Stimulated activated naive B cell treated with anti-CD40 and anti-IgM and Interleukin-4, amounts not matched to agents 10 μg/mL and 1 μg/mL and 100 μg/mL, for 72 hours (primary cell): ENCODE data around the gene SENP5.

Experiments
- ATAC-seq, 2 donors: fragments of 150-1000 bp; cut with Tn5 transposase; replicated peaks; 2 replicates each; pipeline ENCODE4 v1.10.0; 2021; ENCODE audit warnings: moderate library complexity in 1 of 2
- DNase-seq: peaks from one replicate; pipeline ENCODE4 v3.0.0; 2021
- H3K27ac Mint-ChIP-seq: one replicate; pipeline ENCODE4 v1.8.0; 2022; ENCODE audit warnings: mild to moderate bottlenecking, mixed read lengths
- H3K27me3 Mint-ChIP-seq, 2 donors: one replicate each; pipeline ENCODE4 v1.8.0; 2022; ENCODE audit warnings: mixed read lengths in 2 of 2
- H3K36me3 Mint-ChIP-seq, 2 donors: one replicate each; pipeline ENCODE4 v1.8.0; 2022; ENCODE audit warnings: mixed read lengths in 2 of 2, mild to moderate bottlenecking in 1 of 2
- H3K4me1 Mint-ChIP-seq, 2 donors: one replicate each; pipeline ENCODE4 v1.8.0; 2022; ENCODE audit warnings: mixed read lengths in 2 of 2, mild to moderate bottlenecking in 1 of 2
- H3K4me3 Mint-ChIP-seq, 2 donors: one replicate each; pipeline ENCODE4 v1.8.0; 2022; ENCODE audit warnings: mild to moderate bottlenecking in 2 of 2, mixed read lengths in 2 of 2, moderate library complexity in 1 of 2
- H3K9me3 Mint-ChIP-seq, 2 donors: one replicate each; pipeline ENCODE4 v1.8.0; 2022; ENCODE audit warnings: mixed read lengths in 2 of 2, mild to moderate bottlenecking in 1 of 2

The SENP5 gene

DNA sequence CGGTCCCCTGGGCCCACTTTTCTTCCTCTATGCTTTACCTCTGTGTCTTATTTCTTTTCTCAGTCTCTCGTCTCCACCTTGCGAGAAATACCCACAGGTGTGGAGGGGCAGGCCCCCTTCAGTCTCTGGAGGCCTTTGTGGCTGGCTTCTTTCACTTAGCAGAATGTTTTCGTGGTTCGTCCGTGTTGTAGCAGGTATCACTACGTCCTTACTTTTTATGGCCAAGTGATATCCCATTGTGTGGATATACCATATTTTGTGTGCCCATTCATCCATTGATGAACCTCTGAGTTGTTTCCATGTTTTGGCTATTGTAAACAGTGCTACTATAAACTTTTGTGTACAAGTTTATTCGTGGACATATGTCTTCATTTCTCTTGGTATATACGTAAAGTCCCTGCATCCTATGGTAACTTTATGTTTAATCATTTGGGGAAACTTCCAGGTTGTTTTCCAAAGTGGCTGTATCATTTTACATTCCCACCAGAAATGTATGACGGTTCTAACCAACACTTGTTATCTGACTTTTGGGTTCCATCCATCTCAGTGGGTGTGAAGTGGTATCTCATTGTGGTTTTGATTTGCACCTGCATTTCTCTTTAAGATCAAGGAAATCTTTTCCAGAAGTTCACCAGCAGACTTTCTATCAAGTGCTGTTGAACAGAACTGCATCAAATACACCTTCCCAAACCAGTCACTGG is 95.4 kb downstream of the SENP5 start:
- DNase-seq (no peak), ATAC-seq (peak; percentile 66 to 68)
- Mint-ChIP-seq H3K4me3 (peak overlapping the region; percentile 37 to 46), H3K9me3 (peaks cover 10 to 21% of the 10 kb centered on the region in 2 donors), H3K36me3 (peaks cover 28 to 34% of the 10 kb centered on the region in 2 donors), H3K4me1 (peaks cover 27 to 40% of the 10 kb centered on the region in 2 donors), H3K27ac (peak overlapping the region; percentile 79), H3K27me3 (peaks cover 0 to 4% of the 10 kb centered on the region in 2 donors)

DNA sequence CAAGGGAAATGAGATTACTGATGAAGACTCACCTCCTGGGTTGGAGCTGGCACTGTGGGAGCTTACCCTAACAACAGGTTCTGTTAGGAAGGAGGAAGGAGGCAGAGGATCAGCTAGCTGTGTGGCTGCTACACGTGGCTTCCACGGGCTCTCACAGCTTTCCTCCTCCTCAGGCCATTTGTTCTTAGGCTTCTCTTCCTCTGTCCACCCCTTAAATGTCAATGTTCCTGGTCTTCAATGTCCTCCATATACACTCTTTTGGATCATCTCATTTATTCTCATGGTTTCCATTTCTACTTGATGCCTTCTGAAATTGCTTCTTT is 95.9 kb downstream of the SENP5 start:
- Mint-ChIP-seq H3K36me3 (peaks cover 30 to 35% of the 10 kb centered on the region in 2 donors), H3K4me3 (no peak overlapping the region), H3K4me1 (peaks cover 28 to 42% of the 10 kb centered on the region in 2 donors), H3K27me3 (peaks cover 0 to 4% of the 10 kb centered on the region in 2 donors), H3K27ac (no peak overlapping the region), H3K9me3 (peaks cover 10 to 21% of the 10 kb centered on the region in 2 donors)
- DNase-seq (no peak), ATAC-seq (no peak)

DNA sequence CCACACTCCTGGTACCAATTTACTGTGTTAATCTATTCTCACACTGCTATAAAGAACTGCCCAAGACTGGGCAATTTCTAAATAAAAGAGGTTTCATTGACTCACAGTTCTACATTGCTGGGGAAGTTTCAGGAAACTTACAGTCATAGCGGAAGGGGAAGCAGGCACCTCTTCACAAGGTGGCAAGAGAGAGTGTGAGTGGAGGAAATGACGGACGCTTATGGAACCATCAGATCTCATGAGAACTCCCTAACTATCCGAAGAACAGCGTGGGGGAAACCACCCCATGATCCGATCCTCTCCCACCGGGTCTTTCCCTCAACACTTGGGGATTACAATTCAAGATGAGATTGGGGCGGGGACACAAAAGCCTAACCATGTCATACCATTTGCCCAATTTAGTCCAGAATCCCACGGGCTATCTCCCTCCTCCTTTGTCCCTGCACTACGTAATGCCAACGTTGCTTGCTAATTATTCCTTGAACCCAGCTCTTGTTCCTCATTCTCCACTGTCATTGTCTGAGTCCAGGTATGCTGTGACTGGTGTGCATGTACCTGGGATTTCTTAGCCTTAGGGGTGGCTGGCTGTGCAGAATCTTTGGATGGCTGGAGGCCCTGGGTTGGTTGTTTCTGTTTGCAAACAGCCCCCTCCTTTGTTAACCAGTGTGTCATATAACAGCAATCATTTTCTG is 97.5 kb downstream of the SENP5 start:
- DNase-seq (no peak), ATAC-seq (no peak)
- H3K4me1 Mint-ChIP-seq = peaks cover 29 to 45% of the 10 kb centered on the region in 2 donors
- H3K27ac Mint-ChIP-seq = peak overlapping the region; percentile 71
- peaks cover 0 to 4% of the 10 kb centered on the region in 2 donors for H3K27me3 Mint-ChIP-seq
- peaks cover 30 to 35% of the 10 kb centered on the region in 2 donors for H3K36me3 Mint-ChIP-seq
- H3K4me3 Mint-ChIP-seq = no peak overlapping the region
- H3K9me3 Mint-ChIP-seq = peaks cover 10 to 21% of the 10 kb centered on the region in 2 donors

DNA sequence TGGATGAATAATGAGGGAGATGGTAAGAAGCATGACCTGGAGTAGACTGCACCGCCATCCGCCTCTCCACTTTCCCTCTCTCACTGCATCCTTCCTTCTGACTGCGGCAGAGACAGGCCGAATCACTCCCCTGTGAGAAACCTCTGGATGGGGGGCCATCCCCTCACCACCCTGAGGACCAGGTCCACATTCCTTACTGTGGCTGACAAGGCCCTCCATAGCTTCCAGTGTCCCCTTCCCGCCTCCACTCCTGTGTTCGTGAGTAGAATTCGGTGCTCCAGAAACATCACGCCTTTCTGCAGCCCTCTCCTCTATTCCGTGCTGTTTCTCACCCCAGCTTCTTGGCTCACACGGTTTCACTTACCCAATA is 98.1 kb downstream of the SENP5 start:
- peaks cover 30 to 35% of the 10 kb centered on the region in 2 donors for H3K36me3 Mint-ChIP-seq
- peaks cover 10 to 21% of the 10 kb centered on the region in 2 donors for H3K9me3 Mint-ChIP-seq
- H3K27ac Mint-ChIP-seq = no peak overlapping the region
- no peak overlapping the region for H3K4me3 Mint-ChIP-seq
- no peak for DNase-seq
- no peak for ATAC-seq
- H3K4me1 Mint-ChIP-seq = peaks cover 34 to 50% of the 10 kb centered on the region in 2 donors
- H3K27me3 Mint-ChIP-seq = peaks cover 3 to 7% of the 10 kb centered on the region in 2 donors

DNA sequence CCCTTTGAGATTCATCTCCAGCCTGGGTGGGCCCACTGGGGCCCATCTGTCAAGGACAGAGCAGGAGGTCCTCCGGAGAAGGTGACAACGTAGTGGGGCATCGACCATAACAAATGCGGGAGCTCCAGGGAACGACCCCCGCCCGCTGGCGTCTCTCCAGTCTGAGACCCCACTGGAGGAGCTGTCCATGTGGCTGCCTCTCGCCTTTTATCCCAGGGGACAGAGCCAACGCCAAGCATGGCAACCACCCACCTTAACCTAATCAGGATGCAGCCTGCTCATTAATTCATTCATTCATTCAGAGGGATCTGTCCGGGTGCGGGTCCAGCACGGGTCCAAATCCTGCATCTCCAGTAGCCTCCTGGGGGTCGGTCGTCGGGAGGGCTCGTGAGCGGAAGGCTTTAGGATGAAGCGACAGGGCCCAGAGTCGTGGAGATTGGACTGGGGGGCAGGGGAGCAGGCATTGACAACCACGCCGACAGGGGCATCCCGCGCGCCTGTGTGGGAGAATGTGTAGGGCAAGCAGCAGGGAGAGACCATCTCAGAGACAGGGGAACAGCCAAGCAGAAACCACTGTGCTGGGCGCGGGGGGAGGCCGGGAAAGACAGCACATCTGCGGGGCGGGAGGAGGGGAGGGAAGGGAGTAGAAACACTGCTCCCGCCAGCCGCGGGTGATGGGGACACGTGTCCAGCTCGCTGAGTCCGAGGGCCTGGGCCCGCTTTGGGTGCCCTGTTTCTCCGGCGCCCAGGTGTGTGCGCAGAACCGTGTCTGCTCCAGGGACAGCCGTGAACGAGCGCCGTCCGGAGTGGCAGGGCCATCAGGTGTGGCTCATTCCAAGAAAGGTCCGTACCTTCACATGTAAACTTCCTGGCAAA is 99.0 kb downstream of the SENP5 start:
- Mint-ChIP-seq H3K4me1 (peaks cover 38 to 54% of the 10 kb centered on the region in 2 donors), H3K4me3 (no peak overlapping the region), H3K9me3 (peaks cover 10 to 21% of the 10 kb centered on the region in 2 donors), H3K27me3 (peaks cover 7 to 10% of the 10 kb centered on the region in 2 donors), H3K36me3 (peaks cover 33 to 35% of the 10 kb centered on the region in 2 donors), H3K27ac (no peak overlapping the region)
- ATAC-seq = no peak
- no peak for DNase-seq

DNA sequence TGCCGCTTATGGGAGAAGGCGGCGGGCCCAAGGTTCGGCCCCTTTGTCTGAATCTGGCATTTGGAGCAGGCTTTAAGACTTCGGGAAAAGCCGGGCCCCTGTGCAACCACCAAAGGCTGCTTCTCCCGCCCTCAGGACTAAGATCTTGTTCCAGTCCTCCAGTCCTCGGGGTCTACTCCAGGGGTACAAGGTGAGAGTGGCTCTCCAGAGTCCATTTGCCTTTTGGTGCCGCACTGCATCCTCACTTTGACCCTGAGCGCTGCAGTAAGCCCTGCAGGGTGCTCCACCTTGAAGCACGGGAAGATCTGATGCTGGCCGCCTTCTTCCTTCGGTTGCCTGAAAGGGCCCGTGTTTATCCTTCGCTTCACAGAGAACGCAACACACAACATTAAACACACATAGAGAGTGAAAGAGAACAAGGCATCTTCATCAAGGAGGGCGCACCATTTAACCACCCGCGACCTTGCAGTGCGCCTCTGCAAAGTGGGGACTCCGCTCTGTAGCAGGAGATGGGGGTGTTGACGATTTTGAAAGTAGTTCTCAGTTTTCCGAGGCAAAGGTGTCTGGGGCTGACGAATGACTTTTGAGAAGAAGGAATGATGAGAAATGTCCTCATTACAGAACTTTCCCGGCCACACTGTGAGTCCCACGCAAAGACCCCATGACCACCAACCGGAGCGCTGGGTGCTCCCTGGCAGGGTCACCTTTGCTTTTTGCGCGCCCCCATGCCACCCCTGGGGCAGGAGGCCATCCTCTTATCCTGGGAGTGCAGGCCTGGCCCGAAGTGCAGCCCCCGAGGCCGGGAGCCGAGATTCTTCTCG is 99.9 kb downstream of the SENP5 start:
- H3K4me3 Mint-ChIP-seq = peak overlapping the region; percentile 75 to 79
- H3K27ac Mint-ChIP-seq = no peak overlapping the region
- ATAC-seq (no peak), DNase-seq (no peak)
- peaks cover 10 to 21% of the 10 kb centered on the region in 2 donors for H3K9me3 Mint-ChIP-seq
- peaks cover 7 to 10% of the 10 kb centered on the region in 2 donors for H3K27me3 Mint-ChIP-seq
- peaks cover 33 to 46% of the 10 kb centered on the region in 2 donors for H3K4me1 Mint-ChIP-seq
- peaks cover 33 to 35% of the 10 kb centered on the region in 2 donors for H3K36me3 Mint-ChIP-seq

DNA sequence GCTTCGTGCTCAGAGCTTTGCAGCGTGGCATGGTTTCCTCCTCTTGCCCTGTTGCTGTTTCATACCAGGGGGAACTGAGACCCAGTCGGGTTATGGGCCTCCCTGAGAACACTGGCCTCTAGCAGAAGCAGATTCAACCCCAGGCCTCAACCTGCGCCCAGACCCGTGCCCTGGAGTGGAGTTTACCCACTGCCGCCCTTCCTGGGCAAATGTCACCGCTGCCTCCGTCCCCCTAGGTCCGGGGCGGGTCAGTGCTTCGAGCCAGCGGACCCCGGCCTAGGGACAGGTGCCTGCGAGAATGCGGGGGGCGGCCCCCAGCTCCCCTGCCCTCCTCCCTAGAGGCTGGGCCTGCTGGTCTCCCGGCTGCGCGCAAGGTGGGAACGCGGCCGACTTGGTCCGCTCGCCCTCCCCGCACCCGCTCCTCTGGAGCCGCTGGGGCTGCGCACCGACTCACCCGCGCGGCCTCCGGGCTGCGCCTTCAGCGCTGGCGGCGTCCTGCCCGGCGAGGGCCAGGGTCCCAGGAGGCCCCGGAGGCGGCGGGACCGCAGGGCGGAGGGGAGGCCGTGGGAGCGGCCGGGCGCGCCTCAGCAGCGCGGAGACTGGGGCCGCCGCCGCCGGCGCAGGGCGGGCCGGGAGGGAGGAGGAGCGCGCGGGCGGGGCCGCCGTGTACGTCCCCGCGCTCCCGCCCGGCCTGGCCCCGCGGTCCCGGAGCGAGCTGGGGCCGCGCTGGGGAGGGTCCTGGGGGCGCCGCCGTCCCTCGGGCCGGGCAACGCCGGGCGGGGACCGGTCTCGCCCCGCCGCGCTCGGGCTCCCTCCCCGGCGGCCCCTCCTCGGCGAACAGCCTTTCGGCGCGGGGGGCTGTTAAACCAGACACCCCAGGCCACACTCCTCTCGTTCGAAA is 100.8 kb downstream of the SENP5 start, which contains the start of gene PIGZ:
Gene PIGZ (minus strand): TSS at position 601 of the 901 bp plus-strand sequence. CDS start 16,802 bp downstream, outside the sequence.
- H3K4me3 Mint-ChIP-seq = peak within 1 kb of the TSS; percentile 89 to 90
- peaks cover 7 to 10% of the 10 kb centered on the region in 2 donors for H3K27me3 Mint-ChIP-seq
- peak; percentile 35 for DNase-seq
- peak within 1 kb of the TSS; percentile 93 for H3K27ac Mint-ChIP-seq
- H3K4me1 Mint-ChIP-seq = peaks cover 28 to 37% of the 10 kb centered on the region in 2 donors
- H3K9me3 Mint-ChIP-seq = peaks cover 10 to 21% of the 10 kb centered on the region in 2 donors
- peak; percentile 66 to 72 for ATAC-seq
- H3K36me3 Mint-ChIP-seq = peaks cover 33 to 35% of the 10 kb centered on the region in 2 donors

DNA sequence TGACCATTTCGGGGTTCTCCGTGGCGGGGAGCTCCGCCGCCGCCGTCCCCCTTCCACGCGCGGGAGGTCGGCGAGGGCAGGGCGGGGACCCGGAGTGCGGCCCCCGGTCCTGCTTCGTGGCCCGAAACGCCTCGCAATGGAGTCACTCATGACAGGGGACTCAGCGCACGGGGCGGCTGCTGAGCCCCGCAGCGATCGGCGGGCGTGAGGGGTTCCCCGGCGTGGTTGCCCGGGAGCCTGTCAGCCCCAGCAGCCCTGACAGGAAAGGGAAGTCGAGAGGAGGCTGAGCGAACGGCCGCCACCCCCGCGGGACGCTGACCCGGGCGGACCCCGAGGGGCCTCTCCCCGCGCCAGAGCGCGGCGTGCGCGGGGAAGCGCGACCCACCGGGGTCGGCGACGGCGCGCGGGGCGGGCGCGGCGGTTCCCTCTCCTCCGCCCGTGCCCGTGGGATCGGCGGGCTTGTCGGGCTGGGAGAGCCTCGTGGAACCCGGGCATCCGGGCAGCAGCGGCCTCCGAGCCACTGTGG is 101.5 kb downstream of the SENP5 start:
- DNase-seq (peak; percentile 53), ATAC-seq (peak; percentile 57 to 61)
- Mint-ChIP-seq H3K27ac (peak overlapping the region; percentile 93), H3K27me3 (peaks cover 7 to 10% of the 10 kb centered on the region in 2 donors), H3K36me3 (peaks cover 33 to 35% of the 10 kb centered on the region in 2 donors), H3K4me3 (peak overlapping the region; percentile 89 to 90), H3K9me3 (peaks cover 10 to 21% of the 10 kb centered on the region in 2 donors), H3K4me1 (peaks cover 28 to 37% of the 10 kb centered on the region in 2 donors)

DNA sequence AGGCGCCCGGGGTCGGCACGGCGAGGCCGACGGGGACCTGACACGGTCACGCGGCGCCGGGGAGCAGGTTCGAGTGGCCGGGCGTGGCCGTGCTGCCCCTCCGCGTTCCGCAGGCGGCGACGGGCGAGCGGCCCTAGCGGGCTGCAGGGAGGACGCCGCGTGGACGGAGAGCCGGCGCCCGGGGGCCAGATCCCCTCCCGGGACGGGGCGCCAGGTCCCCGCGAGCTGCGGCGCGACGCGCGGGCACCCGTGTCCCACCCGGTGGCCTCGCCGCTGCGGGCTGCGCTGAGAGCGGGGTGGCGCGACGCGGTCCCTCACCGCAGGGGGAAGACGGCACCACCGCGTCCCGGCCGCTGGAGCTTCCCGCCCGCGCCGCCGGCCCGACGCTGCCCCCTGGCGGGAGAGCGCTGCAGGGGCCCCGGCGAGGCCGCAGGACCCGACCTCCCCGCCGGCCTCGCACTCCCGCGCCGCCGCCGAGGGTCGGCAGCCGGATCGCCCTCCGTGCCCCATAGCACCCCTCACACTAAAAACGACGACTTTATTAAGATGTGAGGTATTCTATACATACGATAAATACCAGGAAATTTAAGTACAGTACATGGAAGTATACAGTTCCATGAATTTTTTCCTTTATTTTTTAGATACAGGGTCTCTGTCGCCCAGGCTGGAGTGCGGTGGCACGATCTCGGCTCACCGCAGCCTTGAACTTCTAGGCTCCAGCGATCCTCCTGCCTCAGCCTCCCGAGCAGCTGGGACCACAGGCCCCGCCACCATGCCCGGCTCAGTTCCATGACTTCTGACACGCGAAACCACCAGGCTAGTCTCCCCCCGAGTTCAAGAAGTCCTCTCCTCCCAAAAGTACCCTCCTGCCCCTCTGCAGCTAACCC is 102.2 kb downstream of the SENP5 start:
- peak overlapping the region; percentile 95 for H3K27ac Mint-ChIP-seq
- peaks cover 26 to 32% of the 10 kb centered on the region in 2 donors for H3K4me1 Mint-ChIP-seq
- H3K36me3 Mint-ChIP-seq = peaks cover 28 to 30% of the 10 kb centered on the region in 2 donors
- H3K27me3 Mint-ChIP-seq = peaks cover 7 to 10% of the 10 kb centered on the region in 2 donors
- DNase-seq (peak; percentile 65), ATAC-seq (peak; percentile 68 to 74)
- H3K9me3 Mint-ChIP-seq = peaks cover 10 to 18% of the 10 kb centered on the region in 2 donors
- peak overlapping the region; percentile 72 to 86 for H3K4me3 Mint-ChIP-seq

DNA sequence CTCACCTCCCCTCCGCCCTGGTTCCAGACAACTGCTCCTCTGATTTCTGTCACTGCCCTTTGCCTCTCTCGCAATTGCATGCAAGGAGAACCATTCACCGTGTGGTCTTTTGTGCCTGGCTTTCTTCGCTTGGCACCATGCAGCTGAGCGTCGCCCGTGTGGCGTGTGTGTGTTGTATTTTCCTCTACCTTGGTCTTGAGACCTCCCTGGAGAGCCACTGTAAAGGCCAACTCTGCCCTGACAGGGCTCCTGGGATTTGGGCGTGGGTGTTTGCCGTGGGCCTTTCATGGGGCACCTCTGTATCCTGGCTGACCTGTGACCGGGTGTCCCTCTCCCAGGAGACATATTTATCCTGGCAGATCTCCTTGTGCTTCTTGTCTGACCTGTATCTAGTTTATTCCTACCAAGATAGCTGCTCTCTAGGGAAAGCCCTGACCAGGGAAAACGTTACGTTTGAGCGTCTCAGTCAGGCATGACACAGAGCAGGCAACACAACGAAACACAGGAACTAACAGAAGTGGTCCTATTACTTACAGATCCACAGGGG is 102.9 kb downstream of the SENP5 start:
- Mint-ChIP-seq H3K9me3 (peaks cover 5 to 11% of the 10 kb centered on the region in 2 donors), H3K4me1 (peaks cover 21 to 24% of the 10 kb centered on the region in 2 donors), H3K27ac (peak overlapping the region; percentile 95), H3K4me3 (peak overlapping the region; percentile 72 to 86), H3K36me3 (peaks cover 21 to 23% of the 10 kb centered on the region in 2 donors), H3K27me3 (peaks cover 7 to 10% of the 10 kb centered on the region in 2 donors)
- peak; percentile 37 for DNase-seq
- peak in 1 of 2 donors; percentile 26 for ATAC-seq

DNA sequence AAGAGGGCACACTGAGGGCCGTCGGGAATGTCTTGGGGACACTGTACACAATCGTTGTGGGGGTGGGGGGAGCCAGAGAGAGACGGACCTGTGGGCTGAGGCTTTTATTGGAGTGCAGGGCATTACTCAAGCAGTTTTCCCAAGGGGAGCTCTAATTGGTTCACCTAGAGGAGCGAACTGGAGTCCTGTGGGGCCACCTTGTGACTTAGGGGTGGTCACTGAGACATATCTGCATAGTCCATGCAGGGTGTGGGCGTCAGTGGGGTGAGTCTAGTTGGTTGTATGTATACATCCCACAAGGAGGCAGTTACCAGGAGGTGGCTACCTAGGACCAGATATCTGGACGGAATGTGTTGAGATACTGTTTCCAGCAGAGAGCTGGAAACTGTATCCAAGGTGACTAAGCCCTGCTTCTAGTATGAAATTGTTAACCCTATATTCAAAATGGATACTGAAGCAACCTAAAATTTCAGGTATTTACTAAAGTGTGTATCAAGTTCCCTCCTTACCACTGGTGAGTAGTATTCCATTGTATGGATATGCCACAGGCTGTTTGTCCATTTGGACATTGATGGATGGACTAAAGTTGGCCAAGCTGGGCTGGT is 103.5 kb downstream of the SENP5 start:
- Mint-ChIP-seq H3K4me3 (no peak overlapping the region), H3K36me3 (peaks cover 15 to 17% of the 10 kb centered on the region in 2 donors)

More for the DNA sequence above, 103.5 kb downstream of the SENP5 start:
- peak overlapping the region; percentile 95 for H3K27ac Mint-ChIP-seq
- peaks cover 19 to 23% of the 10 kb centered on the region in 2 donors for H3K4me1 Mint-ChIP-seq
- ATAC-seq = no peak
- DNase-seq = no peak
- peaks cover 7 to 10% of the 10 kb centered on the region in 2 donors for H3K27me3 Mint-ChIP-seq
- H3K9me3 Mint-ChIP-seq = peaks cover 0 to 5% of the 10 kb centered on the region in 2 donors
